NCI-H2171 (cell line): ENCODE measurements around the gene NDUFAF4.

Source experiments
- DNase-seq: peaks from one replicate; lab custom pipeline; 2025; lab: John Stamatoyannopoulos, UW

NDUFAF4 gene

DNA sequence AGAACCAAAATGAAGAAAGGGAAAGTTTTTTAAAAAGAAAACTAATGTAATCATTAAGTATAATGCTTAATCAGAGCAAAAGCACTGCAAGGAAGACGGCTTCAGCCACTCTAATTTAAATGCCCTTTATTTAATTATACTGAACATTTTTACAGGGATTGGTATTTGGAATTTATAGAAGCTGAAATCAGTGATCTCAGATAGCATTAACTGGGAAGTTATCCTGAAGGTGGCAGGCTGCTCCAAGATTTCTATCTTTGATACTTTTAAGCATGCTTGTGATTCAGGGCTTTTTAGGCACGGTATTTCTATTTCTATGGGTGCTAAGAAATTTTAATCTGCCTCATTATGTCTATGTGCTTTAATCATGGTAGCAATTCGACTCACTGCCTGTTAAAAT is 1.3 kb upstream of the NDUFAF4 start:
- DNase-seq: peak; percentile 20

- no peak for DNase-seq
Observed at GRCh38 chr6:96898241-96898851, 655 bp upstream of the NDUFAF4 start.

DNA sequence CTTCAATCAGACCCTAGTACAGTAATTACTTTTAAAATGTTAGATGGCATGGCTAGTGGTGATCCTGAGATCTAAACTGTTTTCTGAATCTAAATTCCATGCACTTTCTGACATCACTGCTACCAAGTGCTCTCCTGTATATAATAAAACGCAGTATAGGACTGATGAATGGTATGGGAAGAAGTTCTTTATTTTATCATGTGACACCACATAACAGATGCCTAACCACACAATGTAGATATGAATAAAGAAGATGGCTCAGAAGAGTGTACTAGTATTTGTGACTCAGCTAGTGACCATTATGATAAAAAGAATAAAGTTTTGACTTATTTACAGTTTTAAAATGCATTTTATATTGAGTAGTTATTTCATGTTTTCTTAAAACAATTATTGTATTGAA is 8.5 kb downstream of the NDUFAF4 start:
- no peak for DNase-seq

- no peak for DNase-seq
Observed at GRCh38 chr6:96888745-96889144, 8.9 kb downstream of the NDUFAF4 start.

DNA sequence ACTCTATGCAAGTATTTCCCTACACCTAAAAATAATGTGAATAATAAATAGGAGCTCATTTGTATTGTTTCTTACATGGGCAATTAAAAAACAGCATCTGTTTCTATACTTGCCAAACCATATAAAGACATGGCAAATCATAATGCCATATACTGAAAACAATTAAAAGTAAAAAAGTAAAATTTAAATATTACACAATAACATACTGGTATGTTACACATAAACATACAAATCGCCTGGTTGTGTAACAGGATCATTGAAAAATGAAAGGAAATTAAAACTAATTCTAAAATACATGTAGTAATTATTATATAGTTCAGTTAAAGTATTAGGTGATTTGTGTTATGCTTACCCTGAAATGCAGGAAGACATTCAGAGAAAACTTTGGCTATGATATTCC is 11.2 kb downstream of the NDUFAF4 start:
- no peak for DNase-seq

DNA sequence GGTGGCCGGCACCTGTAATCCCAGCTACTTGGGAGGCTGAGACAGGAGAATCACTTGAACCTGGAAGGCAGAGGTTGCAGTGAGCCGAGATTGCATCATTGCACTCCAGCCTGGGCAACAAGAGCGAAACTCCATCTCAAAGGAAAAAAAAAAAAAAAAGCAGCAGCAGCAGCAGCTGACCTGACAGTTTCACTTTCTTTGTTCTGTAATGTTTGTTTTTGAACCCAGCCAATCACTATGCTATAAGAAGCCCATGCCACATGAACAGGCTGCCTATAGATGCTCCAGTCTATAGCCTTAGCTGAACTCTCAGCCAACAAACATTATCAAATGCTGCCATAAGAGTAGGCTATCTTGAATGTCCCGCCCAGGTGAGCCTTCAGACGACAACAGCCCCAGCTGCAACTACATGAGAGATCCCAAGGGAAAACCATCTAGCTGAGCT is 12.5 kb downstream of the NDUFAF4 start:
- peak; percentile 93 for DNase-seq

DNA sequence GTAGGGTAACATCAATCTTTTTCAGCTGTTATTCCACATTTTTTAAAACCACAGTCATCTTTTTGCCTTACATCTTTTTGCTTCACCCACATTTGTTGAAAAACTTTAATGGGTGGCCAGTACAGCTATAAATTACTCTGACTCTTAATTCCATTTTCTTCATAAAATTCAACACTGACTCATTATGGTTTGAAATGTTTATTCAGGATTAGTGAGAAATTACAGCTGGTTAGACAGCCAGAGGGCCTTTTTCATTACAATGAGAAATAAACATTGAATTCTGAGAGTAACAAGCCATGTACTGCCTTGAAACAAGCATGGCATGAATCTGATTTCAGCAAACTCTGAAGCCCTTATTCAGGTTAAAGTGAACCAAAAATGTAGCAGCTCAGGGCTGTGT is 19.5 kb downstream of the NDUFAF4 start:
- DNase-seq: no peak

DNA sequence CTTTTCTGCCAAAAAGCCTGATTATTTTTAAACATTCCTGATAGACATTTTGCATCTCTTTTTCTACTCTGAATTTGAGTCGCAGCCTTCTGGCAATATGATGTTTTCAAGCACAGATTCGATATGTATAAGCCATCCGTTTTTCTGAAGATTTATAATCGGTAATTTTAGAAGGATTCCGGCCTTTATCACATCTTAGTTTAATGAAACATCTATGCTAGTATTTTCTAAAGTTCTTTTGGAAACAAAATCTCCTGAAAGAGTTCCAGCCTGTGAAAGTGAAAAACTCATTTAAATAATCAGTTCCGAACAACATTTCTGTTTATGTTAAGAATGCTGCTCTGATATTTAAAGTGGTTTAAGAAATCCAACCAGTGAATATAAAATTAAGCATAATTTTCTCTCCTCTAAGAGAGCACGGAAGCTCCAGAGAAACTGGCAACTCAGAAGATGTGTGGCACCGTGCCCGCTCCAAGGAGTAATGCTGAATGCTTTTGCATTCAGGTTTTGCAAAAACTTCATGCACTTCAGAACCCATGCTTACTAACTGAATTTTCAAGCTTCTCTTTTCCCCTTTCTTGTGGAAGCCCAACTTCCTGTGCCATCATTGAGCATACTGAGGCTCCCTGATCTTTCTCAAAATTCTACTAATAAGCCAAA is 20.7 kb downstream of the NDUFAF4 start:
- DNase-seq: no peak

- peak; percentile 15 for DNase-seq
Observed at GRCh38 chr6:96872976-96873375, 24.7 kb downstream of the NDUFAF4 start.

DNA sequence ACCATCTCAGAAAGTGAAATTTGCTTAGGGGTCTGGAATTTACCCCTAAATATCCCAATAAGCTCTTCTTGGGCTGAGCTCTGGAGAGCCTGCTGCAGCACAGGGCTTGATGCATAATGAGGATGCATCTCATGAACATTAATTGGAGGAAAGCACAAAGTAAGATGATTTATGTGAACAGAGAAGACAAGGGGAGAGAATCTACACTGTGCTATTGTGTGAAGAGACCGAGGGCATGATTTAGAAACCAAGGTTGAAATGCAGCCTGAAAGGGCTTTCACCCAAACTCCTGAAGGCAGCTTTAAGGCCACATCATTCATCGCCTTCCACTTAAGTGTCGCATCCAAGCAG is 32.7 kb downstream of the NDUFAF4 start:
- DNase-seq: no peak

DNA sequence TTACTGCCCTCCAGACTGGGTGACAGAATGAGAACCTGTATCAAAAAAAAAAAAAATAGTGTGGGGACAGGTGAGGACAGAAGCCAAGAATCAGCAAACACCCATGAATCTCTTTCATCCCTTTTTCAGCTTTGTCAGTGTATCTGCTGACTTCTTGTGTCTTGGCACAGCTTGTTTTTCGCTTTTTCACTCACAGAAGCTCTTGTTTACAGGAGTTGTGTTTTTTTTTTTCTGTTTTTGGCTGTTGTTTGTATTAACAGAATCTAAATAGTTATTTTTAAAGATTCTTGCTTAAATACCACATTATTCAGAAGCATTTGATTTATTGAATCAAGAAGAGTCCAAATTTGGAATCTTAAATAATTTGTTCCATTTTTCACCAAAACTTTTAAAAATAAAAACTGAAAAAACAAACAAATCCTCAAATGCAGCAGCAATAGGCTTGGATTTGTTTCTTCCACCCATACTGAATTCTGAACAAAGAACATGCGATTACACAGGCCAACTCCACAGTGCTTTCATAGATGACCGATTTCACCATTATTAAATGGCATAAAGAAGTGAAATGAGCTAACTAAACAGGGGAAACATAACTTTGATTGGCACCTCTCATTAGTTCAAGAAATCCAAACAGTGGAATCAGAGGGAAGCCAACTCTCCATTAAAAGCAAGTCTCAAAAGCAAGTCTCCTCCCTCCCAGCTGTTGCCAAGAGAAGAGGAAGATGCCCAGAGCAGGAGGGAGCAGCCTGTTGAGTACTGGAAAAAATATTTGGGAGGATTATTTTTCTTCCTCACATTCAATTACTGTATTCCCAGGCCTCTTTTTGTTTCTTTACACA is 33.3 kb downstream of the NDUFAF4 start:
- DNase-seq: peak; percentile 65

DNA sequence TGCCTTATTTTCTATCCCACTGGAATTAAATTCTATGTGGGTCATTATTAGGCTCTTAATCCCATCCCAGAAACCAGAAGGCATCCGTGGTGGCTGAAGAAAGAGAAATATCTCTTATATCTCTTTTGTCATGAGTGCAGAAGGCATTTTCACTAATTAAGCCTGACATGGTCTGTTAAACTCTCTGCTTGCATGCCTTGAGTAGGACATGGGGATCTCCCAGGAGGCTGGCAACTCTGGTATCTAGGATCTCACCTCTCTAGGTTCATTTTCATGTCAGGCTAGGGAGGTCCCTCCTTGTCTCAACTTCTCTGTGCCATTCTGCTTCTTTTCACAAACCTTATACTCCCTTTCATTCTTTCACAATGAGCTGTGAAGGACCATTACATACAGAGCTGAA is 35.1 kb downstream of the NDUFAF4 start:
- peak; percentile 40 for DNase-seq

GRCh38 chr6:96861588-96861987 is 36.1 kb downstream of the NDUFAF4 start:
- DNase-seq: no peak

GRCh38 chr6:96856856-96857255 is 40.8 kb downstream of the NDUFAF4 start:
- no peak for DNase-seq

DNA sequence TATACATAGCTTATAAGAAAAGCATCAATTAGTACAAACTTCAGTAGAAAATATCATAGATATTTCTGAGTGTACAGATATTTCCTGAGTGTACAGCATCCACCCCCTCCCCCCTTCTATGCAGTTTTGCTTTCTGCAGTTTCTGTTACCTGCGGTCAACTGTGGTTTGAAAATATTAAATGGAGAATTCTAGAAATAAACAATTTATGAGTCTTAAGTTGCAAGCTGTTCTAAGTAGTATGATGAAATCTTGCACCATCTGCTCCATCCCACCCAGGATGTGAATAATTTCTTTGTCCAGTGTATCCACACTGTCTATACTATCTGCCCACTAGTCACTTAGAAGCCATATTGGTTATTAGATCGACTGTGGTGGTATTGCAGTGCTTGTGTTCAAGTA is 44.6 kb downstream of the NDUFAF4 start:
- no peak for DNase-seq

GRCh38 chr6:96852605-96853004 is 45.1 kb downstream of the NDUFAF4 start:
- no peak for DNase-seq

DNA sequence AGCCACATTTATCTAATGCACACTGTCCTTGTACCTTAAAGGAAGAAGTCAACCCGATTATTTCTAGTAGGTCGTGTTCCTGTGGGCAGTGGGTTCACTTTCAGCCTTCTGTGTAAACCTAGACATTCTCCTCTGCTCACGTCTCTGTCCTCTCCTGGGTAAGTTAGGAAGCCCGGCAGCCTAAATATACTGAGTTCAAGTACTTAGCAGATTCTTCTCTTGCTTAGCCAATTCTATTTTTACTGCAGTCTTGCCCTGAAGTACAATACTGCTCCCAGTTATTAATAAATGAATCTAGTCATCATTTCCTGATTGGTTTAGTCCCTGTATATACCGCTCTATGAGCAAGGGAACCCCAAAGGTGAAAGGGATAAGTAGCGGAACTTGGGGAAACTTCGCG is 45.8 kb downstream of the NDUFAF4 start:
- DNase-seq: no peak

DNA sequence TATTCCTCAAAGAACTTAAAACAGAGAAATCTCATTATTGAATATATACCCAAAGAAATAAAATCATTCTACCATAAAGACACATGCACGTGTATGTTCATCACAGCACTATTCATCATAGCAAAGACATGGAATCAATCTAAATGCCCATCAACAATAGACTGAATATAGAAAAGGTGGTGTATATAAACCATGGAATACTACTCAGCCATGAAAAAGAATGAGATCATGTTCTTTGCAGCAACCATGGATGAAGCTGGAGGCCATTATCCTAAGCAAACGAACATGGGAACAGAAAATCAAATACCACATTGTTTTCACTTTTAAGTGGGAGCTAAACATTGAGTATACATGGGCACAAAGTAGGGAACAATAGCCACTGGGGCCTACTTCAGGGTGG is 48.1 kb downstream of the NDUFAF4 start:
- no peak for DNase-seq

DNA sequence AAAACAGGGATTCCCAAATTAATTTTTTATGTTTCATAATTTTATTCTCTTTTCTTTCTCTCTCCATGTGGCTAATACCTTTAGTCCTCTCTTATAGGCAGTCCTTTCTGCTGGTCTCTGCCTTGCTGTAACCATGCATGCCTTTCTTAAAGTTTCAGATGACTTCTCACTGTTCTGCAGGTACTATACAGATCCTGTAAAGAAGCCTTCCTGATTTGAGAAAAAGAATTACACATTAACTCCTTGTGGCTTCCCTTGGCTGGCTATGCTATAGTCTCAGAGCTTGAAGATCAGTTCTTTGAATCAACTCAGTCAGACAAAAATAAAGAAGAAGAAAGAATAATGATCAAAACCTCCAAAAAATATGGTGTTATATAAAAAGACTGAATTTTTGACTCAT is 53.2 kb downstream of the NDUFAF4 start:
- DNase-seq: no peak

- no peak for DNase-seq
Observed at GRCh38 chr6:96841345-96841744, 56.3 kb downstream of the NDUFAF4 start.
